Measurements from ENCODE around the gene PTPRQ.

PTPRQ gene

DNA sequence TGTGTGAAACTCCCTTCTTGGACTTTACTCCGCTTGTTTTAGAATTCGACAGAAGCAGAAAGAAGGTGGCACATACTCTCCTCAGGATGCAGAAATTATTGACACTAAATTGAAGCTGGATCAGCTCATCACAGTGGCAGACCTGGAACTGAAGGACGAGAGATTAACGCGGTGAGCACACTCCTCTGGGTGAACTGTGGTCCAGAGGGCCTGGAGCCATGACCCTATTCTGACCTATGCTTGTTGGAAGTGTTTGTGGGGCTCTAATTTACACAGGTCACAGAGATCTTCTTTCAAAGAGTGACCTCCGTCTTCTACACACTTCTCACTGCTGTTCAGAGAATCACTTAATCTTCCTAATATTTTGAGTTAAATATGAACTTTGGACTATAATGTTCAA is 190.9 kb downstream of the PTPRQ start:
- DNase-seq (ENCODE audit: extremely low read depth, low read depth): no peak
- TF ChIP-seq, protein P1, sequence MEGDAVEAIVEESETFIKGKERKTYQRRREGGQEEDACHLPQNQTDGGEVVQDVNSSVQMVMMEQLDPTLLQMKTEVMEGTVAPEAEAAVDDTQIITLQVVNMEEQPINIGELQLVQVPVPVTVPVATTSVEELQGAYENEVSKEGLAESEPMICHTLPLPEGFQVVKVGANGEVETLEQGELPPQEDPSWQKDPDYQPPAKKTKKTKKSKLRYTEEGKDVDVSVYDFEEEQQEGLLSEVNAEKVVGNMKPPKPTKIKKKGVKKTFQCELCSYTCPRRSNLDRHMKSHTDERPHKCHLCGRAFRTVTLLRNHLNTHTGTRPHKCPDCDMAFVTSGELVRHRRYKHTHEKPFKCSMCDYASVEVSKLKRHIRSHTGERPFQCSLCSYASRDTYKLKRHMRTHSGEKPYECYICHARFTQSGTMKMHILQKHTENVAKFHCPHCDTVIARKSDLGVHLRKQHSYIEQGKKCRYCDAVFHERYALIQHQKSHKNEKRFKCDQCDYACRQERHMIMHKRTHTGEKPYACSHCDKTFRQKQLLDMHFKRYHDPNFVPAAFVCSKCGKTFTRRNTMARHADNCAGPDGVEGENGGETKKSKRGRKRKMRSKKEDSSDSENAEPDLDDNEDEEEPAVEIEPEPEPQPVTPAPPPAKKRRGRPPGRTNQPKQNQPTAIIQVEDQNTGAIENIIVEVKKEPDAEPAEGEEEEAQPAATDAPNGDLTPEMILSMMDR (IDR thresholded peaks at IDR 0.05; ENCODE audit: low read depth, low read length): no peak

DNA sequence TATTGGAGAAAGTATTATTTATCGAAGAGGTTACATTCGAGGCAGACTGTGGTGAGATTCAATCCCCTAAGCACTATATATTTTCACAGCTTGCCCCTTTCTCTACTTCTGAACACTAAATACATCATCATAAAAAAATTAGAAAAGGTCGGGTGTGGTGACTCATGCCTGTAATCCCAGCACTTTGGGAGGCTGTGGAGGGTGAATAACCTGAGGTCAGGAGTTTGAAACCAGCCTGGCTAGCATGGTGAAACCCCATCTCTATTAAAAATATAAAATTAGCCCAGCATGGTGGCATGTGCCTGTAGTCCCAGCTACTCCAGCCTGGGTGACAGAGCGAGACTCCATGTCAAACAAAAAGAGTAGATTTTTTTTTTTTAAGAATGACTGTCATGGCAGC is 192.8 kb downstream of the PTPRQ start:
- DNase-seq (ENCODE audit: extremely low read depth, low read depth): no peak
- TF ChIP-seq, protein P1 (IDR thresholded peaks at IDR 0.05; ENCODE audit: low read depth, low read length): no peak

DNA sequence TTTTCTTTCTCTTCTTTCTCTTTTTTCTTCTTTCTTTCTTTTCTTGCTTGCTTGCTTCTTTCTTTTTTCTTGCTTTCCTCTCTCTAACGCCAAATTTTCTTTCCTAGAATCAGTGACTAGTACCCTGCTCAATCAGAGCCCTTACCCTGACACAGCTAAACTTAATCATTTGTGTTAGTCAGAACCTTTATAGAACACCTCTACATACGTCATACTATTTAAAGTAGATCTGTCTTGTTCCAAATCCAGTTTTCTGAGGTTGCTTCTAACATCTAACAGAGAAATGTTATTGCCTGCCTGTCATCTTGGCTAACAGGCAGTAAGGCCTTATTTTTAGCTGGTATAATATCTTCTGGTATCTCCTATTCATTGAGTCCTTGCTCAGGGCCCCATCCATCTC is 197.9 kb downstream of the PTPRQ start:
- no peak for DNase-seq (ENCODE audit: extremely low read depth, low read depth)
- TF ChIP-seq, protein P1 (IDR thresholded peaks at IDR 0.05; ENCODE audit: low read depth, low read length): no peak

DNA sequence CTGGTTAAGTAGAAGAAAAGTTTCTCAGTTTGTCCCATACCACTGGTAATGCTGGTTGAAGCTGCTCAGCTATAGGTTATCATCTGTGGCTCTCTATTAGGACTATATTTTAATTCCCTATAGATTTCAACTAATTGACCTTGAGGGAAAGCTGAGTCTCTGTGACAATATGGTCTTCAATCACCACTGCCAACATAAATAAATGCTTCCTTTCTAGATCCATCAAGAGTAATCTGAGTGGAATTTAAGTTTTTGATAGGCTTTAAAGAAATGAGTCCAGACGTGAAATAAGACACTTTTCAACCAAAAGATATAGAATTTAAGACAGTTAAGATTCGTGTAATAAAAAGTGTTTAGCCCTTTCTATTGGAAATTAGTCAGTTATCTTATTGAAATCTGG is 199.9 kb downstream of the PTPRQ start:
- DNase-seq (ENCODE audit: extremely low read depth, low read depth): no peak
- TF ChIP-seq, protein P1 (IDR thresholded peaks at IDR 0.05; ENCODE audit: low read depth, low read length): no peak

DNA sequence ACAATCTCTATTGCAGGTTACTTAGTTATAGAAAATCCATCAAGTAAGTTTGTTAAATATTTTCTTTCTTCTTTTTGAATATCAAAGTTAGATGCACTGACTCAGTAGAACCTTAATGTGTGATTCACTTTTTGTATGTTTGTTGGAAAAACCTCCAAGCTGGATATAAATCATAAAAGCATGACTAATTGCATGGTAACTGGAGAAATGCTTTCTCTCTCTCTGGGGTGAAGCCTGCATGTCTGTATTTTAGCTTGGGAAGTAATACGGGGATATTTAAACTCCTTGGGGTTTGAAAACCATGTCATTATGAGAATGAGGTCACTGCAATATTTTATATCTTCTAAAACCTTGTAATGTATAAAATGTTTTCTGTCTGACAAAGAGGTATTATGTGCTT is 204.8 kb downstream of the PTPRQ start:
- peak; percentile 10 for DNase-seq (ENCODE audit: extremely low read depth, low read depth)
- TF ChIP-seq, protein P1 (IDR thresholded peaks at IDR 0.05; ENCODE audit: low read depth, low read length): no peak

DNA sequence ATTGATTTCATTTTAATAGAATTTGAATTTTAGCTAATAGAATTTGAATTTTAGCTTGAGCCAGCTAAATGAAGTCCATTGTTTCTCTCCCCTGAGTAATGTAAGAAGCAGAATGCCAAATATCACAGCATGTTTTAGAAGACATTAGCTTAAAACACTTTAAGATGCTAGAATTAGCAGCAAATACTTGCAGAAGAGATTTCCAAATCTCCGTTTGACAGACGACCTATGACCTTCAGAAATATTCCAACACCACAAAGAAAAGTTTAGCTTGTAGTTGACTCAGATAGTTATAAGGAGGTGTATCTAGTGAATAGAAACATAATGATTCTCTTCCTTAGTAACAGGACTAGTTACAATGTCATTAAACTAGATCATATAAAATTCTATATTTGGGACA is 211.7 kb downstream of the PTPRQ start:
- TF ChIP-seq, protein P1 (IDR thresholded peaks at IDR 0.05; ENCODE audit: low read depth, low read length): no peak
- no peak for DNase-seq (ENCODE audit: extremely low read depth, low read depth)

DNA sequence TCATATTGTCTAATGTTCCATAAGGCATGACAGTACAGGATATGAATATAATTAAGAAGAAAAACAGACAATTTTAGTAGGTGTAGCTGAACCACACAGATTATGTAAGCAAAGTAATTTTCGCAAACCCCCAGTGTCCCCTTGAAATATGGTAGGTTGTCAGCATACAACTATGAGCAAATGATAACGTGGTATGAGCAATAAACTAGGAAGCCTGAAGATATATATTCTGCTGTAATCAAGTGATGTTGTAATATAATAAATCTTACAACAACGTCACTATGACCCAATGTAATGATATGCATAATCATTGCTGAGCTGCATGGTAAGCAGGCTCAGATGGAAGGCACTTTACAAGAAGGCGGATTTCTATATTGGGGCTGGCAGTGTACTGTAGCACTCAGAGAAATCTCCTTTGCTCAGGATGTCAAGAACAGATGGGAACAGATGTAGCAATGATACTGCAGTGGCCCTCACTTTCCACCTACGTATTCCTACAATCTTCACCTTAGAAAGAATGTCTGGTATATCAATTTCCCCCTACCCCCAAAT is 215.6 kb downstream of the PTPRQ start:
- no peak for DNase-seq (ENCODE audit: extremely low read depth, low read depth)
- TF ChIP-seq, protein P1 (IDR thresholded peaks at IDR 0.05; ENCODE audit: low read depth, low read length): no peak

Data from AG09319 (cell line).